Eye (tissue), 1 donor: Measurements from ENCODE around the gene TPX2.

Experiments
- DNase-seq: peaks from one replicate; pipeline ENCODE4 v3.0.0-alpha.2; 2015

Gene TPX2

GRCh38 chr20:31833931-31834521 lies 94.9 kb downstream of the TPX2 start:
- peak; percentile 60 for DNase-seq

DNA sequence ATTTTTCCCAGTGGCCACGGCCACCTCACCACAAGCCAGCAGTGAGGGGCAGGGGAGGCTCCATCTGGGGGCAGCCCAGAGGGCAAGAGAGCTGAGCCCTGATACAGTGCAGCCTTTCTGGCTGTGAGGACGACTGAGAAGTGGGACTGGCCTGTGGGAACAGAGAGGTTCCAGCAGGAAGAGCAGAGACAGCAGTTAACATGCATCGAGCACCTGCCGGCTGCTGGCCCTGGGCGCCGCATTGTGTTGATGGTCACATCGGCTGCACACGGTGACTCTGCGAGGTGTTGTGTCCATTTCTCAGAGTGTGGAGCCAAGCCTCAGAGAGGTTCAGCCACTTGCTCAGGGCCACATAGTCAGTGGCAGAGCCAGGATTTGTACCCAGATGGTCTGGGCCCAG lies 96.5 kb downstream of the TPX2 start:
- no peak for DNase-seq

DNA sequence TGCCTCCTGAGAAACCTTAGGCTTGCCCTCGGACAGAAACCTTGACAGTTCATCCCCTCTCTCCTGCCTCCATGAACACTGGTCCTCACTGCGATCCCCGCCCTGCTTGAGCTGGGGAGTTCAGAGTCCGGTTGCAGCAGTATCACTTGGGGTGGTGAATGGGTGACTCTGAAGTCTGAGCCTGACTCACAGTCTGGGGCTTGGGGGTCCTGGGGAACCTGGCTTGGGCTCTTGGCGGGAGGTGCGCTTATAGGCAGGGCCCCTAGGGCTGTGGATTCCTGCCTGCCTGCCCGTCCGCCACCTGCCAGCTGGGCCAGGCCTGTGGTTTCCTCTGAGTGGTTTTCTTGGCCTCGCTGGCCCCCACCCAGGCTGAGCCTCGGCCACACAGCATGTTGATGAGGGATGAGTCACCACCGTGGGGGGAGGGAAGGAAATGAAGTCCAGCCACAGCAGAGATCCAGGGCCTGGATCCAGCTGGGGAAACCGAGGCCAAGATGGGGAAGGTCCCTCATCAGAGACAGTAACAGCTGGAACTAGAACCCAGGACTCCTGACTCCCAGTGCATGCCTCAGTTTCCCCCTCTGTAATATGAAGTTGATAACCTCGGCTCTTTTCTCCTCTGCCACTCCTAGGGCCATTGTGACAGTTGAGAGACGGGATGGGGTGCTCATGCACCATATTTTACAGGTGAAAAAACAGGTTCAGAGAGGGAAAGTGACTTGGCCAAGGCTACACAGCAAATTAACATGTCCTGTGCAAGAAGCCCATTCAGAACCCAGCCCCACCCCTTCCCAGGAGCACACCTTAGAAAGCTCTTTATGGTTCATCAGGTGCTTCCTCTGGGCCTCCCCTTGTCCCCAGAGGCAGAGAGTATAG lies 97.1 kb downstream of the TPX2 start:
- DNase-seq, result peak; percentile 27

DNA sequence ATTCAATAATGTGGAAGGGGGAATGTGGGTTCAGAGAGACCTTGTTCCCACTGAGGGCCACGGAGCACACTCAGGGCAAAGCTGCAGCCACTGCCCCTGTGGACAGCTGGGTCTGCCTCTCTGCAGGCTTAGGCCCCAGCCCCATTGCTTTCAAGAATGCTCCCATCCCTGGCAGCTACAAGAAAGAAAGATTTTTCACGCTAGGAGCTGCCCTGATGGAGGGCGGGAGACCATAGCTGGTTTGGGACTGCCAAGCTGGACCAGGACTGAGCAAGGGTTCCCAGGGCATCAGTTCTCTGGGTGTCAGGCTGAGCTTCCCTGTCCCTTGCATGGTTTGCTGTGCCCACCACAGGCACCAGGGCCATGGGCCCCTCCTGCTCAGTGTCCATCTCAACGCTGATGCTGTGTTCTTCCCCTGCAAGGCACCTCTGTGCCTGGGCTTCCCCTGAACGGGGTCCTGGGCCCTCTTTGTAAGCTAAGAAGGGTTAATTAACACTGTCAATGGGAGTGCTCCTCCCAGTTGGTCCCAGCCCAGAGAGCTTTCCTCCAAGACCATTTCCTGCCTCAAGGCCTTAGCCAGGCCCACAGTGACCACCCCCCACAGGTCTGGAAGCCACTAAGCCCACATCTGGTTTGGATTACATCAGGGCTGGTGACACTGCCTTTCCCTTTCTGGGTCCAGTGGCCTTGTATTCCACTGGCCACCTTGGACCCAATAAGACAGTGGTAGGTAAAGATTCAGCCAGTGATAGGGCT lies 97.9 kb downstream of the TPX2 start:
- no peak for DNase-seq

DNA sequence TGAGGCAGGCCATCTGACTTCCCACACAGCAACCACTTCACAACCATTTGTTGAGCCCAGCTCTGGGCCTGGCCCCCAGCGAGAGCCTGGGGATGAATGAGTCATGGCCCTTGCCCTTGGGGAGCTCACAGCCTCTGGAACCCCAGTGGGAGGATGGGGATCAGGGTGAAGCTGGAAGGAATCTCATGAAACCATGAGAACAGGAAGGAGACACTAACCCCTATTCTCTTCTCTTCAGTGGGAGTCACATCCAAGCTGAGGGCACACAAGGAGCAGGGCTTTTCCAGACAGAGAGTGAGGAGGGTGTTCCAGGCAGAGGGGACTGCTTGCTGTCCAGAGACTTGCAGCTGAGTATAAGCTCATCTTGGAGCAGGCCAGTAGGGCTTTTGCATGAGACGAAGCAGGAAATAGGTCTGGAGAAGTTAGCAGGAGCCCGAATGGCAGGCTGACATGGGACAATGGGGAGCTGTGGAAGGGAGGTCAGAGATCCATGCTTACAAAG lies 98.9 kb downstream of the TPX2 start:
- no peak for DNase-seq

- no peak for DNase-seq
Observed at GRCh38 chr20:31838646-31839292, 99.7 kb downstream of the TPX2 start.

DNA sequence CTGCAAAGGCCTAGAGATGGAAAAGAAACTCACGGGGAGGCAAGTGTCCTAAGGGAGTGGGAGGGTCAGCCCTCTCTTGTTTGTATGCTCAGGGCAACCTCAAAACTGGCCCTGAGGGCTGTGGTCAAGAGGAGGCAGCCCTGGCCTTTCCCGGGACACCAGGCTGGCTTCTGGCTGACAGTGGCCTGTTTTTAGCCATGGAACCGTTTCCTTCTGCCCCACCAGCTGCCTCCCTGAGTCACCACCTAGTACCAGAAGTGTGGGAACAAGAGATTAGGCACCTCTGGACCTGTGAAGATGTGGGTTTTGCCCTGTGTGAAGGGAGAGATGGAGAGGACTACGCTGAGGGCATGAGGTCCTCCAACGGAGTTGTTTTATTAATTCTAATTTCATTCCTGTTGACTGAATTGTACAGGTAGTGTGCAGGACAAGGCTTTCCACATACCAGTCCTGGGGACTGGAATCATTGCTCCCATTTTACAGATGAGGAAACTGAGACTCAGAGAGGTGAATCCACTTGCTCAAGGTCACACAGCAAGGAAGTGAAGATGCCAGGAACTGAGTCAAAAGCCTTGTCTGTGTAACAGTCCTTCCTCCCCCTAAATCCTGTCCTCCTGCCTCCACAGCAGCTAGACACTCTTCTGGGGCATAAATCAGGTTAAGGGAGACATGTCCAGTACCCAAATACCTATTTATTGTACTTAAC lies 100.8 kb downstream of the TPX2 start:
- no peak for DNase-seq

DNA sequence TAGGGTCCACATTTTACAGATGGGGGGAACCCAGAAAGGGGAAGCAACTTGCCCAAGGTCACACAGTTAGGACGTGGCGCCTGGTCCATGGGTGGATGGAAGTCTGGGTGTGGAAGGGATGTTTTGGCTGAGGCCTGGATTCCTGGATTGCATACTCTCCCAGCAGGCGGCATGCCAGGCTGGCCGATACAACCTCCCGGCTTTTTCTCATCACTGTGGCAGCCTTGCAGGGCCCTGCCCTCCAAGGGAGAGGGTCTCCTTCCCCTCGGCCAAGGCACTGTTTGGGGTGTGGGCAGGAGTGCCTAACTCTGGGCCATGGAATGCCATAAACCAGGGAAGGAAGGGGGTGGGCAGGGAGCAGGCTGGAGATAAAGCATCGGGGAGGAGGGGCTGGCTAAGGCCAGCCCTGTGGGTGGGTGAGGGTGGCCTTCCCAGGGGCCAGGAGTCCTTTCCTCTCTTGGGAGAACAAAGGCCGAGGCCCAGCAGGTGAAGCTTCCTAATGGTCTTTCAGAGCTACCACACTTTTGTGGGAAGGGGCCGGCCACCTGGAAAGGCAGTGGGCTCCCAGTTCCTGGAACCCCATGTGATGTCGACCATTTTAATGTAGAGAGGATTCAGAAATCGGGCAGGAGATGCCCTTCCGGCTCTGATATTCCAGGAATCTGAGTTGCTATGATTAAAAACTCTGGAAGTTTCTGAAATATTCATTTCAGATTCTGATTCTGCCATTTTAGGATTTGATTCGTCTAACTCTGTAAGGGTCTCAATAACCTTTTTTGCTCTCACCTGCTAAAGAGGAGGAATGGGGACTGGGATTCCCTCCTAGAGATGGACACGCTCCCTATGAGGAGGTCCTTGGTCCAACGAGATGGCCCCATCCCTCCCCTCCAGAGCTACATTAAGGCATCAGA lies 102.1 kb downstream of the TPX2 start:
- no peak for DNase-seq

DNA sequence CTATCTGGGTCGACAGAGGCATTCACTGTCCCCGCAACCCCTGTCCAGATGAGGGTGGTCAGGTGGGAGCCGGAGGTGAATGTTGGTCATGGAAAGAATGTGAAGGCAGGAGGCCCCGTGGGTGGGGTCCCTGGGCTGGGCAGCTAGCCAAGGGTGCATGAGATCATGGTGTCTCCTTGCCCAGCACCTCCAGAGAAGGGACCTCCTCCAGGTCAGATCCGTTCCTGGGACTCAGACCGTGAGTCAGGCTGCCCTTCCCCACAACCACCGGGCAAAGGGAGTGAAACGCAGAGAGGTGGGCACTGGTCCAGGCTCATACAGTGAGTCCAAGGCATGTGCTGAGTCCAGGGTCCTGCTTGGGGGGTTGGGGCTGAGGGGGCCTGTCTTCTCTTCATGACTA lies 102.8 kb downstream of the TPX2 start:
- peak; percentile 8 for DNase-seq

DNA sequence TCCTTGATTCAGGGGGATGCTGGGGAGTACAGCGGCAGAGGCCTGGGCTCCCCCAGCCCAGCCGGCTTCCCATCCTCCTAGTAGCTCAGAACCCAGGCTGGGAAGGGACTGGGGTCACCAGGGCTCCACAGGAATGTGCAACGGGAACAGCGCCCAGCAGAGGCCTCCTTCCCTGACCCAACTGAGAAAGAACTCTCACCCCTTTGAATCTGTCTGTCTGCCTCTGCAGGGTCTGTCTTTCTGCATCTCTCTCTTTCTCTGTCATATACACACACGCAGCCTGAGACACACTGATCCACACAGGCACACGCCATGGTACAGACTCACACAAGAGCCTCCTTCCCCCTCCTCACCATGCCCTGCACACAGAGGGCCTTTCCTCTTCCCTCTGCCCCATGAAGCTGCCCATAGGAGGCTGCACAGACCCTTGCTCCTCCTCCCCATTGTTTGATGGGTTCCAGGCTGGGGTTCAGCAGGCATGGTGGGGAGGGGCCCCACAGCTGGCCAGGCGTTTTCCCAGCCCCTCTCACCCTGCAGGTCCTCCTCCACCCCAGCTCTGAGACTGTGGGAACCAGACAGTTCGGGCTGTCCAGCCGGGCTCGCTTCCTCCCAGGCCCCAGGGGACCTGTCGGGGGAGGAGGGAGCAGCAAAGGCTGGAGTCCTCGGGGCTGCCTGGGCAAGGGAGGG lies 103.5 kb downstream of the TPX2 start:
- peak; percentile 63 for DNase-seq

GRCh38 chr20:31843288-31843687 lies 104.2 kb downstream of the TPX2 start:
- DNase-seq, result no peak

DNA sequence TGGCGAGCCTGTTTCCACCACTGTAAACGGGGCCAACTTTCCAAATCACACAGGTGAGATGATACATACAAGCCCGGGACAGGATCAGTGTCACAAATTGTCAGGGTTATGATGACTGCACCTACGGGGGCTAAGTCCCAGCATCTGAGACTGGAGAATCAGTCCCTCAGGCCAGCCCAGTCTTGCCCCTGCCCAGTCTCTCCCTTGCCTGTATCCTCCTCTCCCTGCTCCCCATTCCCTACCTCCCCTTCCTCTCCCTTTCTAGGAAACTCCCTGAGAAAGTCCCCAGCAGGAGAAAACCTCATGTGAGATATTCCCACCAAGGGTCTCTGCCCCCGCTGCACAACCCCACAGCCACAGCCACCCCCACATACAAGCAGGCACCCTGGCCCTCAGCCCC lies 104.8 kb downstream of the TPX2 start:
- DNase-seq, result no peak

DNA sequence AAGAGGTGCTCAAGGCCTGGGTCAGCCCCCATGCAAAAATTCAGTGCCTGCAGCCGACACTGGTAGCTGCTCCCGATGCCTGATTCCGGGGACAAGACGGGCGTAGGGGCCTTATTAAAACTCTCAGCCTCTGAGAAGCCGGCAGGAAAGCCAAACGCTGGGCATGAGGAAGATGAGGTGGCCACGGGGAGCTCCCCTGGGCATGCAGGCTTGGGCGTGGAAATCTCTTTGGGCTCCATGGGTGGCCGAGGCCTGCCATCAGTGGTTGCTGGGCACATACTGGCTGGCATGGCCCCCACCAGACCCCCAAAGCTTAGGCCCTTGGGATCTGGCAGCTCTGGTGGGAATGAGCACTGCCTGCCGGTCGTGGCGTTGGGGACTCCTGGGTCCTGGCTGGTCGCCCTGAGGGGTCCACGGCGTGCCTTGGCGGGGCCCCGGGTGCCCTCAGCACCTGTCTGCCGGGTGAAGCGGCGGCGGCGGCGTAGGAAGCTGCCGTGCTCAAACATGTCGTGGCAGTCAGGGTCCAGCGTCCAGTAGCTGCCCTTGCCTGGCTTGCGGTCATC lies 105.7 kb downstream of the TPX2 start:
- DNase-seq, result no peak

DNA sequence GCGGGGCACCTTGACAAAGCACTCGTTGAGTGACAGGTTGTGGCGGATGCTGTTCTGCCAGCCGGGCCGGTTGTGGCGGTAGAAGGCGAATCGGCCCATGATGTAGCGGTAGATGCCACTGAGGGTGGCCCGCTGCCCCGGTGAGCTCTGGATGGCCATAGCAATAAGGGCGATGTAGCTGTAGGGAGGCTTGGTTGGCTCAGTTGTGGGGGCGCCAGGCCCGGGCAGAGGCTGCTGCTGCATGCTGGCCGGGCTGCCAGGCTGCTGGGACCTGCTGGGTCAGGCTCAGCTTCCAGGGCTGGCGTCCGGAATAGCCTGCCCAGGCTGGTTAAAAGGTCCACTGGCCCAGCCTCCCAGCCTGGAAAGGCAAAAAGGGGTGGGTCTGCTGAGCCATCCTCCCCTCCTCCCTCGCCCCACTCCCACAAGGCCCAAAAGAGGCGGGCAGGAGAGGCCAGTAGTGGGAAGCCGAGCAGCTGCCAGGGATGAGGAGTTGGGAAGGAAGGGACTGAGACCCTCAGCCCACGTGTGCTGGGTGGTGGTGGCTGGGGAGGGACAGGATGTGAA lies 106.3 kb downstream of the TPX2 start, which contains the start of gene FOXS1:
TSS of gene FOXS1 (minus strand) at position 305 of the 564 bp plus-strand sequence. CDS start at position 243, 62 bp downstream.
- peak; percentile 61 for DNase-seq

DNA sequence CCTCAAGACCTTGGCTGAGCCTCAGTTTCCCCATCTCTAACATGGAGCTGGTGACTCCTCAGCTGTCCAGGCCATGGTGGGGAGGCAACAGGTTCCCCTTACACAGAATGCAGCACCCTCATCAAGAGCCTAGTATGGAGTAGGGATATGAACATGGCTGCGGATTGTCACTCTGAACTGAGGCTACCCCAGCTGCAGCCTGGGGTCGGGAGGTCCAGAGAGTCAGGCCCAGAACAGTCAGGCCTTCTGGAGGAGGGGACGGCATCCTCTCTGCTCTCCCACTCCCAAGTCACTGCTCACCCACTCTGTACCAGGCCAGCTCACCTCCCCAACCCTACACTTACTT lies 107.7 kb downstream of the TPX2 start:
- no peak for DNase-seq

- no peak for DNase-seq
Observed at GRCh38 chr20:31848088-31848999, 109.3 kb downstream of the TPX2 start.

DNA sequence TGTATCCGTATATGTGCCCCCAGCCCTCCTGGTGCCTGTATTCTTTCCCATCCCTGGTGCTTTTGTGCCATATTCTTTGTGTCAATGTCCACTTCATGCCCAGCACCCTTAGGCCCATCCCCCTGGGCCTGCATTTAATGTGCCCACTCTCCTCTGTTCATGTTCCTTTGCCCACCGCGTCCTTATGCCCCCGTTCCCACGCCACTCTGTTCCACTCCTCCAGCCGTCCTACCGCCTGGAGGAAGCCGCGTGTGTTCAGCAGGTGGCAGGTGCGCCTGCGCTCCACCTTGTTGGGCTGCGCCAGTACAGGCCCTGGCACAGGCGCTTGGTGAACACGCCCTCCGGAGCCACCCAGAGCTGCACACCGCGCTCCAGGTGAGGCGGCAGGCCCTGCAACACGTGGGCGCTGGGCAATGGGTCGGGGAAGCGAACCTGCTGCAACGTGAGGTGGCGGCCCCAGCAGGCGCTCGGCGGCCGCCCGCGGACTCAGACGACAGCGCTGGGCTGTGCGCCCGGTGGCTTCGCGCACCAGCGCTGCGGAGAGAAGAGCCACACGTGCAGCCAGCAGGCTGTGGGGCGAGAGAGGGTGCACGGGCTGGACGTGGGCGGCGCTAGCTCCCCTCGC lies 110.3 kb downstream of the TPX2 start:
- no peak for DNase-seq
